H7 (cell line): ENCODE measurements around the gene MGAT4B. TPM values are rescaled to one million over a fixed set of nuclear protein-coding genes. Genes with fewer than 3 reads are reported as not detected.

Experiments
- DNase-seq: peaks from one replicate; pipeline ENCODE4 v3.0.0; 2012
- H3K27me3 ChIP-seq: 2 replicates; pipeline ENCODE4 v1.6.0; 2011; ENCODE audit warnings: mild to moderate bottlenecking, low read length; ENCODE audit not compliant: control insufficient read depth, insufficient read depth
- H3K36me3 ChIP-seq: replicated peaks from 2 replicates; pipeline ENCODE4 v1.5.1; 2011; ENCODE audit warnings: low read length; ENCODE audit not compliant: control insufficient read depth, insufficient read depth
- H3K4me3 ChIP-seq: 2 replicates; pipeline ENCODE4 v1.5.1; 2011; ENCODE audit warnings: low read depth, mild to moderate bottlenecking, control low read depth, low read length, moderate library complexity; ENCODE audit not compliant: insufficient read depth
- total RNA-seq: library from RNA; depleted of rRNA; stranded (reverse); fragments of >200 nt; shearing (Covaris generic); gene quantifications from 2 replicates; pipeline ENCODE4 v1.2.3, GENCODE V29; 2014

Gene MGAT4B
- total RNA-seq, 1 experiment from 2014 or later, result 131 TPM

DNA sequence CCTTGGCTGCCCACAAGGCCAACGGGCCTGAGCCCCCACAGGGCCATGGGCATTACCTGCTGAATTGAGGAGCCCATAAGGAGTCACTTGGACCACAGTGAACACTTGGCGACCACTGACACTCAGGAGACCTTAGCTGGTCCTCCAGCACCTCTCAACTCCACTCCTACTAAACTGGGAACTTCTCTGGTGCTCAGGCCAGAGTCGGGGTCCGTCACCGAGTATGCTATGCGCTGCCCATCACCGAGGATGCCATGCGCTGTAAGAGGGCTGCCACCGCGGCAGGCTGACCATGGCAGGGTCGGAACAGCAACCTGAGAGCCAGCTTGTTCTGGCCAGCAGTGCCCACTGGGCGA, 13.4 kb upstream of the MGAT4B start:
- Histone ChIP-seq H3K36me3 (peaks cover 21% of the 10 kb centered on the region), H3K4me3 (no peak overlapping the region), H3K27me3 (no peaks in the 10 kb centered on the region; the same call in 1 of the 2 replicates)
- no peak for DNase-seq

DNA sequence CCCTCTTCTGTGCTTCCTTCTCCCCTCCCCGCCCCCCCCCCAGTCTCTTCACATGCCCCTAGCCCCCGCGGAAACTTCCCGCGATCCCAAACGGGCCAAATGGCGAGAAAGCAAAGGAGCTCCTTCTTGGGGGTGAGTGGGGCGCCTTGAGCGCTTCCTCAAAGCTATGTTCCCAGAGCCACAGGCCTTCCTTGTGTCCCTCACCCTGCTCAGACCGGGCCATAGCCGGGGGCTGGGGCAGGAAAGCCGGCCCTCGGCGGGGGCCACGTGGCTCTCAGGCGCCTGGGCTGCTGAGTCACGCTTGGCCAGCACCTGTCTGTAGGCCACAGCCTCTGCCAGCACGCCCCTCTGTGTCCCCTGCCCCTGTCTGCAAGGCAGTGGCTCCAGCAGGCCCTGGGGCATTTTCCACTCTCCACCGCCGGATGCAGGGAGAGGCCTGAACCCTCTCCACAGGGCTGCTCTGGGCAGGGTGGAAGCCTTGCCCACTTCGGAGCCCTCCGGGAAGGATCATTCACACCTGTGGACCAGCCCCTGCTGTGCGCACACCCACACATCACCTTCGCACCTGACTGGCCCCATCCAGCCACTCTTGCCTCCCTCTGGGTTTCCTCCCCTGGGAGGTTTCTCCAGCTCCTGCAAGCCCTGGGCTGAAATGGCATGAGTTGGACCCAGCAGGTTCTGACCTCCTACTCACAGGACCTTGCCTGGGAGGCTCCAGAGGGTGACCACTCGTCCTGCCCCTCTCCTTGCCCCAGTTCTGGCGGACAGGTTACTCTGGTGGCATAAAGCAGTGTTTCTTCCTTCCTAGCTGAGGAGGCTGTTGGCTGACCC, 12.8 kb upstream of the MGAT4B start:
- DNase-seq, result peak; percentile 90
- H3K4me3 ChIP-seq, result peak overlapping the region; percentile 34
- no peaks in the 10 kb centered on the region; the same call in 1 of the 2 replicates for H3K27me3 ChIP-seq
- H3K36me3 ChIP-seq, result peaks cover 17% of the 10 kb centered on the region

DNA sequence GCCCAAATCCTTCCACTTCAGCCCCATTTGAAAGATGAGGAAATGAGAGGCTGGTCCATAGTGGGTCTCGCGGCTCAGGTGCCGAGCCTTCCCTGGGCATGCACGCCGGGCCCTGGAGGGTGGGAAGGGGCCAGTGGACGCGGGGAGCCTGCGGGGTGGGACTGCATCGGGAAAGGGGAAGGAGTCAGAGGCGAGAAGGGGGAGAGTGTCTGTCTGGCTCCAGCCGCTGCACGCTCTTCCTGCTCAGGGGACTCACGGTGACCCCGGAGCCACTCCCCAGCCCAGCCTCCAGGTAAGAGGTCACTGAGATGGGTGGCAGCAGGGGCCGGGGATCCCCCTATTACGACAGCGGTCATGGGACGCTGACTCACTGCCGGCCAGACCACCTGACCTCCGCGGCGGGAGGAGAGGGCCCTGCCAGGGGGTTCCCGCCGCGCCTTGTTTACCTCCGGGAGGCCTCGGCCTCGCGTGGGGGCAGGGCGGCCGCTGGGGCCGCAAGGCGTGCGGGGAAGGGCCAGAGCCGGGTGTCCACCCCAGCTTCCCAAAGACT, 12.2 kb upstream of the MGAT4B start:
- H3K36me3 ChIP-seq, result peaks cover 10% of the 10 kb centered on the region
- H3K27me3 ChIP-seq, result no peaks in the 10 kb centered on the region; the same call in 1 of the 2 replicates
- peak overlapping the region; percentile 34 for H3K4me3 ChIP-seq
- peak; percentile 96 for DNase-seq

DNA sequence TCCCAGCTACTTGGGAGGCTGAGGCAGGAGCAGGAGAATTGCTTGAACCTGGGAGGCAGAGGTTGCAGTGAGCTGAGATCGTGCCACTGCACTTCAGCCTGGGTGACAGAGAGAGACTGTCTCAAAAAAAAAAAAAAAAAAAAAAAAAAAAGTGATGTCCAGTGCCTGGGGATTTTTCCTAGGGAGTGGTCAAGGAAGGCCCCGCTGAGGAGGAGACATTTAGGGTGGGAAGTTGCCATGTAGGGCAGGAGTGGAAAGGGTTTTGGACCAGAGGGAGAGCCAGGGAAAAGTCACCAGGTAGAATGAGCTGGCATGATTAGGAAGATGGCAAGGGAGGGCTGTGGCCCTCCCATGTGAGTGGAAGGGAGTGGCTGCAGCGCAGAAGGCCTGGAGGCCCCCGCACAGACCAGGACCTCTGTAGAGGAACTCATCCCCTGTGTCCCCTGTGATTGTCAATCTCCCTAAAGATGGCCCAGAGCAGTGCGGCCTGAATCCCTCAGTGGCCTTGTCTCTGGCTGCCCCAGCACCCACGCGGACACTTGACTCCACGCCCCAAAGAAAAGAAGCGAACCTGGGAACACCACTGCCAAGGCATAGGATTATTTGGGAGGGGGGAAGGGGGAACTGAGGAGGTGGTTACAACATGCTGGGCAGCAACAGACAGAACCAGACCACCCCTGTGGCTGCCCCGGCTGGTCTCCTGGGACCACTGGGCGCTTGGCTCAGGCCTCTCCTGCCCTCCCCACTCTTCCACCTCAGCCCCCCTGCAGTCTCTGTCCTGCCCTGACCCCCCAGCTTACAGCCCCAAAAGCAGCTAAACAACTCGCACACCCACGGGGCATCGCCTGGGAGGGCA, 11.5 kb upstream of the MGAT4B start:
- peaks cover 6% of the 10 kb centered on the region for H3K36me3 ChIP-seq
- peak; percentile 78 for DNase-seq
- H3K27me3 ChIP-seq, result no peaks in the 10 kb centered on the region; the same call in 1 of the 2 replicates
- H3K4me3 ChIP-seq, result peak overlapping the region; percentile 34

DNA sequence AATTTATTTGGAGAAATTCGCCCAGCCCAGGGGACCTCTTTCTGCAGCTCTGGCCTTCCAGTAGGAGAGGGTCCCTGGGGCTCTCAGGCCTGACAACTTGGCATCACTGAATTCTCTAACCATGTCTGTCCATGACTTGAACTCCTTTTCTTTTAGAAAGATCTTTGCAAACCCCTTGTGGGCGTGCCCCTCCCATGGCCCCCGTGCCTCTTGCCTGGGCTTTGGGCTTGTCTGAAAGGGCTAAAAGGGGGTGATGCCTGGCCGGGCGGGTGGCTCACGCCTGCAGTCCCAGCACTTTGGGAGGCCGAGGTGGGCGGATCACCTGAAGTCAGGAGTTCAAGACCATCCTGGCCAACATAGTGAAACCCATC, 10.8 kb upstream of the MGAT4B start:
- DNase-seq, result no peak
- peak overlapping the region; percentile 49 for H3K4me3 ChIP-seq
- H3K36me3 ChIP-seq, result peaks cover 5% of the 10 kb centered on the region
- no peaks in the 10 kb centered on the region; the same call in 1 of the 2 replicates for H3K27me3 ChIP-seq

DNA sequence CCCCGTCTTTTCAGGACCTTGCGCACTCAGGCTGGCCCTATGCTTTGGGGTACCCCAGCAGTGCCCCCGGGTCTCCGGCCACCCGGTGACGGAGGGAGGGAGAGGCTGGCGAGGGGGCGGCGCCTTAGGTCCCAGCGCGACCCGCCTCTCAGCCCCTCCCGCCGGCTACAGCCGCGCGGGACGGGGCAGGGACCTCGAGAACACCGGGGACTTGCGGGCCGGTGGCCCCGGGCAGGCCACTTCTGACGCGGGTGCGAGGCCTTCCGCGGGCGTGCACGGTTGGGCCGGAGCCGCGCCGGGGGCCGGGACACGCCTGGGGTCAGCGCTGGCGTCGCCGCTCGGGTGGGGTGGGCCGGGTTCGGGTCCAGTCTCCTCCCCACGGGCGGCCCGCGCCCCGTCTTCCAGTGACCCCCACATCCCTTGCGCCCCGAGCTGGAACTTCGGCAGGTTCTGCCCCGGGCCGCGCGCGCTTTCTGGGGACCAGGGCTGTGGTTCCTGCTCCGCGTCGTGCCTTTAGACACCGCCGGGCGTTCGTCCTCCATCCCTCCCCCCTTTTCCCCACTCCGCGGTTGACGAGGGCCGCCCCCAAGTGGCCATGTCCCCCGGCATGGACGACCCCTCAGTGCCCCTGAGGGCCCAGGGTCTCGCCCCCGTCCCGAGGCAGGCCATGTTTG, 10.3 kb upstream of the MGAT4B start:
- peaks cover 6% of the 10 kb centered on the region for H3K36me3 ChIP-seq
- no peaks in the 10 kb centered on the region; the same call in 1 of the 2 replicates for H3K27me3 ChIP-seq
- peak; percentile 86 for DNase-seq
- peak overlapping the region; percentile 49 for H3K4me3 ChIP-seq

DNA sequence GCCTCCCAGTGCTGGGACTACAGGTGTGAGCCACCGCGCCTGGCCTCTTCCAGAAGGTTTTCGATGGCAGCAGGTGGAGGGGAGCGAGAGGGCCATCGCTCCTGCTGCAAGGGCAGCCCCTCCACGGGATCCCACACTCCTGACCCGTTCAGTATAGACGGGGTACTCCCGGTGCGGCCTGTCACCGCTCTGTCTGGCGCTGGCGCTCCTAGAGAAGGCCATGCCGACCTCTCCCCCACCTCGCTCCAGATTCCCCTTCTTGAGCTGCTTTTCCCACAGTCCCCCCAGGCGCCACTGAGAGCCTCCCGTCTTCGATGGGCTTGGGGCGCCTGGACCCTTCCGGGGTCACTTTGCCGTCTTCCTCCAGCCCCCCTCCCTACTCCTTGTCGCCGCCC, 9.7 kb upstream of the MGAT4B start:
- H3K36me3 ChIP-seq, result peaks cover 6% of the 10 kb centered on the region
- no peaks in the 10 kb centered on the region; the same call in 1 of the 2 replicates for H3K27me3 ChIP-seq
- peak overlapping the region; percentile 49 for H3K4me3 ChIP-seq
- peak; percentile 78 for DNase-seq

DNA sequence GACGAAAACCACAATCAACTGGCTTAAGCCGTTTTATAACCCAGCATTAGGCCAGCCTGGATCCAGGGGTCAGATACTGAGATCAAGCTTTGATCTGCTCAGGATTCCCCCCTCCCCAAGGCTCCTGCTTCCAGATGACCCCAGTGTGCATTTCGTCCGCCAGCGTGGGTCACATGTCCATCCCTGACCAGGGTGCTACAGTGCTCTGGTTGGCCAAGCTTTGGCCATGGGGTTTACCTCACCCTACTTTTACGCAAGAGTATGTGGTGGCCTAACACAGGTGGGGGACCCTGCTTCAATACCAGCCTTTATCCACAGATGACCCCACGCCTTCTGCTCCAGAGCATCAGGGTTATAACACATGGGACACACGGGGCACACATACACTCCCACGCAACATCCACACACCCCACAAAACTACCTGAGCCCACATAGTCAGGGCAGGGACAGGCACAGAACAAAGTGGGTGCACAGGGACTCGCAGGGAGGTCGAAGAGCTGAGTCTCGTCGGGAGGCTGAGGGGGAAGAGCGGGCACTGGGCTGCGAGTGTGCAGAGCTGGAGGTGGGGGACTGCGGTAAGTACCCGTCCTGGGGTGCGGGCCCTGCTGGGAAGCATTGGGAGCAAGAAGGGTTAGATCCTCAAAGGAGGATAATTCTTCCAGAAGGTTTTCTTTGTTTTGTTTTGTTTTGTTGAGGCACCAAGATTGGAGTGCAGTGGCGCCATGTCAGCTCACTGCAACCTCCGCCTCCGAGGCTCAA, 9.0 kb upstream of the MGAT4B start:
- H3K27me3 ChIP-seq, result no peaks in the 10 kb centered on the region; the same call in 1 of the 2 replicates
- H3K4me3 ChIP-seq, result no peak overlapping the region

DNA sequence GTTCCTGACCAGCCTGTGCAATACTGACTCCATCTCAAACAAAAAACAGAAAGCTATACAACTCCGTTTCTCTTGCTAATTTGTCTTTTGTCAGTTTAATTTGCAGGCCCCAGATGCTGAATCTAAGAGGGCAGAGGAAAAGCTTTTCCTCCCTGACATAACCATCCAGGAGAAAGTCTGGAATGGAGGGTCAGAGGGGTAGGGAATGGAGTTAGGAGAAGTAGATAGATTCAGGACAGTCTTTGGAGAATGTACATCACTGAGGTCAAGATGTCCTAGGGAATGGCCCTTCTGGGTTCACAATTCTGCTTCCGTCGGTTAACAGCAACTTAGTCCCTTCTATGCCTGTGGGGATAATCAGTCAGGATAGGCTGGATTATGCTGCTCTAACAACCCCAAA, 7.4 kb upstream of the MGAT4B start:
- no peaks in the 10 kb centered on the region; the same call in 1 of the 2 replicates for H3K27me3 ChIP-seq
- peaks cover 6% of the 10 kb centered on the region for H3K36me3 ChIP-seq
- H3K4me3 ChIP-seq, result no peak overlapping the region
- DNase-seq, result no peak

More for the DNA sequence above, 9.0 kb upstream of the MGAT4B start:
- peaks cover 6% of the 10 kb centered on the region for H3K36me3 ChIP-seq
- no peak for DNase-seq

DNA sequence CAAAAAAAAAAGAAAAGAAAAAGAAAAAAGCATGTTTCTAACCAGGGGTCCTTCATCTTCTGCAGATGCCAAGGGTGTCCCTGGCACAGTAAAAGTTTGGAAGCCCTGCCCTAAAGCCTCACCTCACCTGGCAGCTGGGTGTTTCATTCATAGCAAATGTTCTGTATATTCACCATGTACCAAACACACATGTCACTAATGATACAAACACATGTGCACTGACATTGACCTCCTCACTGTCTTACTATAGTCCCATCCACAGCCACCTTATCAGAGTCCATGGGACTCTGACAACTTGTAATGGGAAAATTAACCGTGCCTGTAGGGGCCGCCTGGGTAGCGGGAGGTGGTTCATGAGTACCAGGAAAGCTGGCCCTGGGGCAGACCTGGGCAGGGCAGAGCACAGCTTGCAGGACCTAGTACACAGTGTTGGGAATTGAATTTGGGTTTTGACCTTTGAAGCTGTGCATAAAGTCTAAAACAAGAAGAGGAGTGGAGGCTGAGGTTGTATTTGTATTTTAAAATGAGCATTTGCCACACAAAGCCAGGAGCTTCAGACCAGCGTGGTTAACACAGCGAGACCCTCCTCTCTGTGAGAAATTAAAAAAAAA, 6.4 kb upstream of the MGAT4B start:
- Histone ChIP-seq H3K27me3 (no peaks in the 10 kb centered on the region; the same call in 1 of the 2 replicates), H3K4me3 (no peak overlapping the region), H3K36me3 (peaks cover 6% of the 10 kb centered on the region)
- no peak for DNase-seq

DNA sequence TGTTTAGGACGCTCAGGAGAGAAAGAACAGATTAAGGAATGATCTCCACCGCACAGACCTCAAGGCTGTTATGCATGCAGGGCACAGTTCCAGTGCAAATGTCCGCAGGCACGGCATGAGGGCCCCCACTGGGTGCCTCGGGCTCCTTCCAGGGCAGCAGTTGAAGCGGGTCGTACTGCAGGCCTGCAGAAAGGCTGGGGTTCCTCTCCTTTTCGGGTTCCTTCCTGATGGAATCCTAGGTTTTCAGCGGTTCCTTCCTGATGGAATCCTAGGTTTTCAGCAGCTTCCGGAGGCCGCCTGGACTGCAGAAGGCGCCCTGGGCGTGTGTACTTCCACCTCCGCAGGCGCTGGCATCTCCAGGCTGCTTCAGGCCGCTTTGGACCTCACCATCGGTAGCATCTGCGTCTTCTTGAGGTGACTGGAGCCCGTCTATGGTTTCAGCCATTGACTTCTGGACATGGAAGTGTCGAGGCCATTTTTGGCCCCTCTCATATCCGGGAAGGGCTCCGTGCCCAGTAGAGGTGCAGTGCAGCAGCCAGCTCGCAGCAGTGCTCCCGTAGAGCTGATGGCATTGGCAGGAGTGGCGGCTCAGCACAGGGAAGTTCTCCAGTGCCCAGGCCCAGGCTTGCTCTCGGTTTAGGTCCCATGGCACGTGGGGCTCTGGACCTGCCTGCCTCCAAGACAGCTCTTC, 5.6 kb upstream of the MGAT4B start:
- no peaks in the 10 kb centered on the region; the same call in 1 of the 2 replicates for H3K27me3 ChIP-seq
- no peak overlapping the region for H3K4me3 ChIP-seq
- peaks cover 6% of the 10 kb centered on the region for H3K36me3 ChIP-seq
- no peak for DNase-seq

DNA sequence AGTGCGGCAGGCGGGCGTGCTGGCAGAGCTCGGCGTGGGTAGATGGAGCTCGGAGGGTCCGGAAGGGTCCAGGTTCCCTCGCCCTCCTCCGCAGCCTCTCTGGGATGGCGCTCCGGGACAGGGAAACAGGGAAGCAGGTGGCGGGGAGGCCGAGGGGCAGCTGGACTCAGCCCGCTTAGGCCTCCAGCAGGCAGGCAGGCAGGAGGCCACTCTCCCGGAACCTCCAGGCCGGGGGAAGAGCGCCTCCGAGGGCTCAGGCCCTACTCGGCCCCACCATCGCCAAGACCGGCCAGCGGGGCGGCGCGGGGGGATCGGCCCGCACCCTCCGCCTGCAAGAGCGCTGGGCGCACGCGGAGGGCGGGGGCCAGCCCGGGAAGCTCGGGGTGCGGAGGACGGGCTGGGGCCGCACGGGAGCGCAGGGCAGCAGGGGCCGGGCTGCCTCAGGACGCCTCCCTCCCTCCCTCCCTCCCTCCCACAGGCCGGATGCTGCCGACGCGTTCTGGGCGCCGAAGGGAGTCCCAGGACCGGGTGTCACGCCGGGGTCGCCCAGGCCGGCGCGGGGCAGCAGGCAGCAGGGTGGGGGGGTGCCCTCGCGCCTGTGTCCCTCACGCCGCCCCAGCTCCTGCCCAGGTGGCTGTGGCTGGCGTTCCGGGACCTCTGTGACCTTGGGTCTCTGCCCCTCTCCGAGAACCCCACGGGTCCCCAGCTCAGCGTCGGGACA, 977 bp downstream of the MGAT4B start:
- peak; percentile 88 for DNase-seq
- H3K4me3 ChIP-seq, result peak overlapping the region; percentile 85

More for the DNA sequence above, 977 bp downstream of the MGAT4B start:
- Histone ChIP-seq H3K27me3 (no peaks in the 10 kb centered on the region), H3K36me3 (no peaks in the 10 kb centered on the region; the same call in 1 of the 2 replicates)
